NCI-H2081 (cell line): ENCODE data around the gene LGALS8.
A peak's percentile ranks its signal among the peaks of the same experiment; 100 is the strongest.

Experiments used
- DNase-seq, 2 experiments: peaks; one replicate each; lab custom pipeline; 2025; lab: John Stamatoyannopoulos, UW

LGALS8 gene

GRCh38 chr1:236509203-236509602 is 14.6 kb upstream of the LGALS8 start:
- no peak for DNase-seq

- DNase-seq = no peak
Measured at GRCh38 chr1:236509647-236510401, 14.0 kb upstream of the LGALS8 start.

- no peak for DNase-seq
Measured at GRCh38 chr1:236511735-236512418, 11.9 kb upstream of the LGALS8 start.

GRCh38 chr1:236514703-236515442 is 8.9 kb upstream of the LGALS8 start:
- peak; percentile 88 to 95 for DNase-seq

- DNase-seq = peak; percentile 88 to 95
Measured at GRCh38 chr1:236515443-236515958, 8.3 kb upstream of the LGALS8 start.

- DNase-seq = peak in 1 of 2 experiments; percentile 53
Measured at GRCh38 chr1:236516929-236517704, 6.7 kb upstream of the LGALS8 start.

- DNase-seq = no peak
Measured at GRCh38 chr1:236518322-236518721, 5.5 kb upstream of the LGALS8 start.

- no peak for DNase-seq
Measured at GRCh38 chr1:236520445-236521005, 3.3 kb upstream of the LGALS8 start.

GRCh38 chr1:236522937-236523703 is 662 bp upstream of the LGALS8 start:
- DNase-seq = peak; percentile 39 to 57

- DNase-seq = peak; percentile 80 to 92
Measured at GRCh38 chr1:236524142-236524894, 536 bp downstream of the LGALS8 start.

GRCh38 chr1:236524895-236525184 is 1.1 kb downstream of the LGALS8 start:
- DNase-seq = no peak

- no peak for DNase-seq
Measured at GRCh38 chr1:236526079-236526478, 2.3 kb downstream of the LGALS8 start.

GRCh38 chr1:236530286-236530685 is 6.5 kb downstream of the LGALS8 start:
- DNase-seq = no peak

GRCh38 chr1:236530959-236531358 is 7.2 kb downstream of the LGALS8 start:
- no peak for DNase-seq

GRCh38 chr1:236532850-236533249 is 9.1 kb downstream of the LGALS8 start:
- DNase-seq = no peak

GRCh38 chr1:236534151-236534651 is 10.4 kb downstream of the LGALS8 start:
- no peak for DNase-seq

GRCh38 chr1:236535190-236535589 is 11.4 kb downstream of the LGALS8 start:
- no peak for DNase-seq

GRCh38 chr1:236535662-236536161 is 11.9 kb downstream of the LGALS8 start:
- peak; percentile 92 to 97 for DNase-seq

- DNase-seq = peak; percentile 29 to 51
Measured at GRCh38 chr1:236536540-236536939, 12.8 kb downstream of the LGALS8 start.
